K562 (cell line): Measurements from ENCODE around the gene SYMPK. TPM values are rescaled to one million over a fixed set of nuclear protein-coding genes. Genes with fewer than 3 reads are reported as not detected.
A peak's percentile ranks its signal among the peaks of the same experiment; 100 is the strongest.

Experiments
- ELF4 ChIP-seq: fragments of 450-650 bp; formaldehyde crosslinking; IDR thresholded peaks from 2 replicates; pipeline ENCODE4 v1.4.0; 2022; ENCODE audit warnings: missing genetic modification characterization
- ERF ChIP-seq: fragments of 450-650 bp; formaldehyde crosslinking; IDR thresholded peaks from 2 replicates; pipeline ENCODE4 v1.4.0; 2020; ENCODE audit warnings: mild to moderate bottlenecking, mixed read lengths
- HCFC1 ChIP-seq: IDR thresholded peaks from 2 replicates; pipeline ENCODE4 v1.6.1; 2012; ENCODE audit warnings: low read depth, low read length, improper control_type of control experiment
- IRF2 ChIP-seq: sonication (generic); formaldehyde crosslinking; IDR thresholded peaks from 2 replicates; pipeline ENCODE4 v1.8.1; 2022; ENCODE audit warnings: mild to moderate bottlenecking, missing genetic modification reagents
- NONO ChIP-seq, 2 experiments: fragments of 200-400 bp in 1 of 2; fragments of 450-650 bp in 1 of 2; formaldehyde crosslinking in 1 of 2; IDR thresholded peaks; 2 replicates each; pipeline ENCODE4 v1.6.1; 2017; ENCODE audit warnings: low read depth in 2 of 2, mild to moderate bottlenecking in 2 of 2, moderate library complexity in 2 of 2, low read length in 1 of 2
- PREB ChIP-seq: sonication (generic); formaldehyde crosslinking; IDR thresholded peaks from 2 replicates; pipeline ENCODE4 v1.8.1; 2023; ENCODE audit warnings: mild to moderate bottlenecking, missing genetic modification reagents
- RBM14 ChIP-seq: fragments of 200-400 bp; formaldehyde crosslinking; IDR thresholded peaks from 2 replicates; pipeline ENCODE4 v1.6.1; 2018; ENCODE audit warnings: low read depth, mild to moderate bottlenecking, low read length, moderate library complexity, borderline replicate concordance; ENCODE audit not compliant: insufficient read depth
- RBM25 ChIP-seq: fragments of 200-400 bp; formaldehyde crosslinking; IDR thresholded peaks from 2 replicates; pipeline ENCODE4 v1.6.1; 2018; ENCODE audit warnings: low read length, low read depth, moderate library complexity; ENCODE audit not compliant: severe bottlenecking
- XRCC4 ChIP-seq: IDR thresholded peaks from one replicate; pipeline ENCODE4 v1.6.1; 2011; ENCODE audit not compliant: insufficient read depth, insufficient read length; ENCODE audit errors: extremely low read depth
- ZNF263 ChIP-seq: sonication (generic); formaldehyde crosslinking; IDR thresholded peaks from 2 replicates; pipeline ENCODE4 v1.8.0; 2022; ENCODE audit warnings: mild to moderate bottlenecking, missing genetic modification reagents, borderline replicate concordance
- ZNF3 ChIP-seq: fragments of 250-450 bp; sonication (Bioruptor Pico); IDR thresholded peaks from 2 replicates; pipeline ENCODE4 v1.5.0; 2021; ENCODE audit warnings: mild to moderate bottlenecking, moderate library complexity
- polyA plus RNA-seq, 8 experiments: library from polyadenylated mRNA; depleted of rRNA in 4 of 8; stranded (reverse) in 5 of 8; unstranded in 3 of 8; fragments of >200 nt; fragmentation: Nextera tagmentation in 2 of 8; fragmentation: Illumina TruSeq in 1 of 8; extraction: Ambion mirVana in 2 of 8; extraction: Trizol in 1 of 8; gene quantifications; 2 replicates each; pipeline versions ENCODE4 v1.2.1 to v1.2.3, GENCODE V29; 2011 to 2014; ENCODE audit warnings: inconsistent platforms in 1 of 8, missing spikeins in 1 of 8
- total RNA-seq, 7 experiments: library from RNA; depleted of rRNA in 6 of 7; stranded (reverse); fragments of >200 nt in 6 of 7; fragmentation: Illumina TruSeq in 2 of 7; extraction: Trizol in 2 of 7; gene quantifications; 2 replicates each; pipeline versions ENCODE4 v1.2.1 to v1.2.3, GENCODE V29; 2011 to 2021; ENCODE audit warnings: low replicate concordance in 1 of 7
- TF ChIP-seq, protein P1 (sequence below): fragments of 450-650 bp; IDR thresholded peaks from 2 replicates; pipeline ENCODE4 v1.6.1; 2017; ENCODE audit warnings: antibody characterized with exemption, mild to moderate bottlenecking
- TF ChIP-seq, protein P2 (sequence below): fragments of 150-350 bp; conservative IDR thresholded peaks from 2 replicates; pipeline ENCODE4 v1.6.1; 2014; ENCODE audit warnings: low read length
- TF ChIP-seq, protein P3 (sequence below): sonication (generic); IDR thresholded peaks from 2 replicates; pipeline ENCODE4 v1.6.1; 2016

Gene SYMPK
- total and polyA plus RNA-seq, 9 of the 15 experiments (the other 6 are each of a cell fraction or from before 2014, with no cell fraction given): 0.73 to 95.5 (median 58.4) TPM

DNA sequence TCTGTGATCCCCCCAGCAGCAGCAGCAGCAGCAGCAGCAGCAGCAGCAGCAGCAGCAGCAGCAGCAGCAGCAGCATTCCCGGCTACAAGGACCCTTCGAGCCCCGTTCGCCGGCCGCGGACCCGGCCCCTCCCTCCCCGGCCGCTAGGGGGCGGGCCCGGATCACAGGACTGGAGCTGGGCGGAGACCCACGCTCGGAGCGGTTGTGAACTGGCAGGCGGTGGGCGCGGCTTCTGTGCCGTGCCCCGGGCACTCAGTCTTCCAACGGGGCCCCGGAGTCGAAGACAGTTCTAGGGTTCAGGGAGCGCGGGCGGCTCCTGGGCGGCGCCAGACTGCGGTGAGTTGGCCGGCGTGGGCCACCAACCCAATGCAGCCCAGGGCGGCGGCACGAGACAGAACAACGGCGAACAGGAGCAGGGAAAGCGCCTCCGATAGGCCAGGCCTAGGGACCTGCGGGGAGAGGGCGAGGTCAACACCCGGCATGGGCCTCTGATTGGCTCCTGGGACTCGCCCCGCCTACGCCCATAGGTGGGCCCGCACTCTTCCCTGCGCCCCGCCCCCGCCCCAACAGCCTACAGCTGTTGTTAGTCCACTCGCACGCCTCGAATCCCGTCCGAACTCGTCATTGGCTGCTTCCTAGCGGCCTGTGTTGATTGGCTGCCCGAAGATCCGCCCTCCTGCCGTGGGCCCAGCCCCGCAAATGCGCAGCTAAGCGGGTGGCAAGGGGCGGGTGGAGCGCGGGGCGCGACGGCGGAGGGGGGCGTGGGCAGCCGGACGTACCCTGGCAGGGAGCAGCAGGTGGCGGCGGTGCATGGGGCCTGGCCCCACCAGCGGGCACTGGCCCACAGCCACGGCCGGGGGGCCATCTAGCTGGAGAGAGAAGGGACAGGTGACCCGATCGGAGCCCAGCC is 92.5 kb downstream of the SYMPK start (continued):
- TF ChIP-seq, protein P1, sequence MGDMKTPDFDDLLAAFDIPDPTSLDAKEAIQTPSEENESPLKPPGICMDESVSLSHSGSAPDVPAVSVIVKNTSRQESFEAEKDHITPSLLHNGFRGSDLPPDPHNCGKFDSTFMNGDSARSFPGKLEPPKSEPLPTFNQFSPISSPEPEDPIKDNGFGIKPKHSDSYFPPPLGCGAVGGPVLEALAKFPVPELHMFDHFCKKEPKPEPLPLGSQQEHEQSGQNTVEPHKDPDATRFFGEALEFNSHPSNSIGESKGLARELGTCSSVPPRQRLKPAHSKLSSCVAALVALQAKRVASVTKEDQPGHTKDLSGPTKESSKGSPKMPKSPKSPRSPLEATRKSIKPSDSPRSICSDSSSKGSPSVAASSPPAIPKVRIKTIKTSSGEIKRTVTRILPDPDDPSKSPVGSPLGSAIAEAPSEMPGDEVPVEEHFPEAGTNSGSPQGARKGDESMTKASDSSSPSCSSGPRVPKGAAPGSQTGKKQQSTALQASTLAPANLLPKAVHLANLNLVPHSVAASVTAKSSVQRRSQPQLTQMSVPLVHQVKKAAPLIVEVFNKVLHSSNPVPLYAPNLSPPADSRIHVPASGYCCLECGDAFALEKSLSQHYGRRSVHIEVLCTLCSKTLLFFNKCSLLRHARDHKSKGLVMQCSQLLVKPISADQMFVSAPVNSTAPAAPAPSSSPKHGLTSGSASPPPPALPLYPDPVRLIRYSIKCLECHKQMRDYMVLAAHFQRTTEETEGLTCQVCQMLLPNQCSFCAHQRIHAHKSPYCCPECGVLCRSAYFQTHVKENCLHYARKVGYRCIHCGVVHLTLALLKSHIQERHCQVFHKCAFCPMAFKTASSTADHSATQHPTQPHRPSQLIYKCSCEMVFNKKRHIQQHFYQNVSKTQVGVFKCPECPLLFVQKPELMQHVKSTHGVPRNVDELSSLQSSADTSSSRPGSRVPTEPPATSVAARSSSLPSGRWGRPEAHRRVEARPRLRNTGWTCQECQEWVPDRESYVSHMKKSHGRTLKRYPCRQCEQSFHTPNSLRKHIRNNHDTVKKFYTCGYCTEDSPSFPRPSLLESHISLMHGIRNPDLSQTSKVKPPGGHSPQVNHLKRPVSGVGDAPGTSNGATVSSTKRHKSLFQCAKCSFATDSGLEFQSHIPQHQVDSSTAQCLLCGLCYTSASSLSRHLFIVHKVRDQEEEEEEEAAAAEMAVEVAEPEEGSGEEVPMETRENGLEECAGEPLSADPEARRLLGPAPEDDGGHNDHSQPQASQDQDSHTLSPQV: peak; percentile 85
- peak; percentile 26; the same call in 1 of the 2 replicates for TF ChIP-seq ZNF263 (CRISPR knock-in tag)
- TF ChIP-seq IRF2 (CRISPR knock-in tag): peak; percentile 57; the same call in 1 of the 2 replicates
- no peak for TF ChIP-seq XRCC4
- peak; percentile 74 for TF ChIP-seq RBM25
- peak; percentile 96 for TF ChIP-seq ERF
- TF ChIP-seq, protein P2, sequence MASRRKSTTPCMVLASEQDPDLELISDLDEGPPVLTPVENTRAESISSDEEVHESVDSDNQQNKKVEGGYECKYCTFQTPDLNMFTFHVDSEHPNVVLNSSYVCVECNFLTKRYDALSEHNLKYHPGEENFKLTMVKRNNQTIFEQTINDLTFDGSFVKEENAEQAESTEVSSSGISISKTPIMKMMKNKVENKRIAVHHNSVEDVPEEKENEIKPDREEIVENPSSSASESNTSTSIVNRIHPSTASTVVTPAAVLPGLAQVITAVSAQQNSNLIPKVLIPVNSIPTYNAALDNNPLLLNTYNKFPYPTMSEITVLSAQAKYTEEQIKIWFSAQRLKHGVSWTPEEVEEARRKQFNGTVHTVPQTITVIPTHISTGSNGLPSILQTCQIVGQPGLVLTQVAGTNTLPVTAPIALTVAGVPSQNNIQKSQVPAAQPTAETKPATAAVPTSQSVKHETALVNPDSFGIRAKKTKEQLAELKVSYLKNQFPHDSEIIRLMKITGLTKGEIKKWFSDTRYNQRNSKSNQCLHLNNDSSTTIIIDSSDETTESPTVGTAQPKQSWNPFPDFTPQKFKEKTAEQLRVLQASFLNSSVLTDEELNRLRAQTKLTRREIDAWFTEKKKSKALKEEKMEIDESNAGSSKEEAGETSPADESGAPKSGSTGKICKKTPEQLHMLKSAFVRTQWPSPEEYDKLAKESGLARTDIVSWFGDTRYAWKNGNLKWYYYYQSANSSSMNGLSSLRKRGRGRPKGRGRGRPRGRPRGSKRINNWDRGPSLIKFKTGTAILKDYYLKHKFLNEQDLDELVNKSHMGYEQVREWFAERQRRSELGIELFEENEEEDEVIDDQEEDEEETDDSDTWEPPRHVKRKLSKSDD: no peak
- TF ChIP-seq, protein P3, sequence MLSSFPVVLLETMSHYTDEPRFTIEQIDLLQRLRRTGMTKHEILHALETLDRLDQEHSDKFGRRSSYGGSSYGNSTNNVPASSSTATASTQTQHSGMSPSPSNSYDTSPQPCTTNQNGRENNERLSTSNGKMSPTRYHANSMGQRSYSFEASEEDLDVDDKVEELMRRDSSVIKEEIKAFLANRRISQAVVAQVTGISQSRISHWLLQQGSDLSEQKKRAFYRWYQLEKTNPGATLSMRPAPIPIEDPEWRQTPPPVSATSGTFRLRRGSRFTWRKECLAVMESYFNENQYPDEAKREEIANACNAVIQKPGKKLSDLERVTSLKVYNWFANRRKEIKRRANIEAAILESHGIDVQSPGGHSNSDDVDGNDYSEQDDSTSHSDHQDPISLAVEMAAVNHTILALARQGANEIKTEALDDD: no peak
- peak; percentile 37; the same call in 1 of the 2 replicates for TF ChIP-seq ELF4 (CRISPR knock-in tag)
- TF ChIP-seq PREB (CRISPR knock-in tag): peak; percentile 76; the same call in 1 of the 2 replicates
- TF ChIP-seq RBM14: no peak
- peak in 1 of 2 experiments; percentile 90; a peak in 2 of 4 replicates for TF ChIP-seq NONO (IDR thresholded peaks at IDR 0.05; ENCODE audit: low read depth in 2 of 2, low read length in 1 of 2)
- TF ChIP-seq HCFC1: peak; percentile 23; the same call in 1 of the 2 replicates
- no peak for TF ChIP-seq ZNF3 (CRISPR knock-in tag)
